Measurements from ENCODE around the gene PAPPA. TPM values are rescaled to one million over a fixed set of nuclear protein-coding genes. Genes with fewer than 3 reads are reported as not detected.

The PAPPA gene, protein sequence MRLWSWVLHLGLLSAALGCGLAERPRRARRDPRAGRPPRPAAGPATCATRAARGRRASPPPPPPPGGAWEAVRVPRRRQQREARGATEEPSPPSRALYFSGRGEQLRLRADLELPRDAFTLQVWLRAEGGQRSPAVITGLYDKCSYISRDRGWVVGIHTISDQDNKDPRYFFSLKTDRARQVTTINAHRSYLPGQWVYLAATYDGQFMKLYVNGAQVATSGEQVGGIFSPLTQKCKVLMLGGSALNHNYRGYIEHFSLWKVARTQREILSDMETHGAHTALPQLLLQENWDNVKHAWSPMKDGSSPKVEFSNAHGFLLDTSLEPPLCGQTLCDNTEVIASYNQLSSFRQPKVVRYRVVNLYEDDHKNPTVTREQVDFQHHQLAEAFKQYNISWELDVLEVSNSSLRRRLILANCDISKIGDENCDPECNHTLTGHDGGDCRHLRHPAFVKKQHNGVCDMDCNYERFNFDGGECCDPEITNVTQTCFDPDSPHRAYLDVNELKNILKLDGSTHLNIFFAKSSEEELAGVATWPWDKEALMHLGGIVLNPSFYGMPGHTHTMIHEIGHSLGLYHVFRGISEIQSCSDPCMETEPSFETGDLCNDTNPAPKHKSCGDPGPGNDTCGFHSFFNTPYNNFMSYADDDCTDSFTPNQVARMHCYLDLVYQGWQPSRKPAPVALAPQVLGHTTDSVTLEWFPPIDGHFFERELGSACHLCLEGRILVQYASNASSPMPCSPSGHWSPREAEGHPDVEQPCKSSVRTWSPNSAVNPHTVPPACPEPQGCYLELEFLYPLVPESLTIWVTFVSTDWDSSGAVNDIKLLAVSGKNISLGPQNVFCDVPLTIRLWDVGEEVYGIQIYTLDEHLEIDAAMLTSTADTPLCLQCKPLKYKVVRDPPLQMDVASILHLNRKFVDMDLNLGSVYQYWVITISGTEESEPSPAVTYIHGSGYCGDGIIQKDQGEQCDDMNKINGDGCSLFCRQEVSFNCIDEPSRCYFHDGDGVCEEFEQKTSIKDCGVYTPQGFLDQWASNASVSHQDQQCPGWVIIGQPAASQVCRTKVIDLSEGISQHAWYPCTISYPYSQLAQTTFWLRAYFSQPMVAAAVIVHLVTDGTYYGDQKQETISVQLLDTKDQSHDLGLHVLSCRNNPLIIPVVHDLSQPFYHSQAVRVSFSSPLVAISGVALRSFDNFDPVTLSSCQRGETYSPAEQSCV (N-terminal part only)
- 0.06 TPM for polyA plus RNA-seq (2012; ENCODE audit: low read depth, missing spikeins)

GRCh38 chr9:116153765-116154333, at the start of gene PAPPA:
Gene PAPPA (plus strand): TSS chr9:116153791. CDS start chr9:116154173, 382 bp downstream.
- DNase-seq (ENCODE audit: insufficient read length, low spot score) (no peak), FAIRE-seq (no peak)
- TF ChIP-seq POLR2A (IDR thresholded peaks at IDR 0.05; ENCODE audit: low read depth, low read length): no peak
- no peak for TF ChIP-seq PAX5 (IDR thresholded peaks at IDR 0.05; ENCODE audit: insufficient read depth, low read length, severe bottlenecking)
- no peak for TF ChIP-seq TAF1 (IDR thresholded peaks at IDR 0.05; ENCODE audit: low read depth, low read length)
- TF ChIP-seq POU2F2 (IDR thresholded peaks at IDR 0.05; ENCODE audit: low read depth, low read length): no peak
- no peak for TF ChIP-seq POLR2AphosphoS5 (IDR thresholded peaks at IDR 0.05; ENCODE audit: low read depth, low read length)
- no peak for TF ChIP-seq SPI1 (IDR thresholded peaks at IDR 0.05; ENCODE audit: low read depth, low read length)

DNA sequence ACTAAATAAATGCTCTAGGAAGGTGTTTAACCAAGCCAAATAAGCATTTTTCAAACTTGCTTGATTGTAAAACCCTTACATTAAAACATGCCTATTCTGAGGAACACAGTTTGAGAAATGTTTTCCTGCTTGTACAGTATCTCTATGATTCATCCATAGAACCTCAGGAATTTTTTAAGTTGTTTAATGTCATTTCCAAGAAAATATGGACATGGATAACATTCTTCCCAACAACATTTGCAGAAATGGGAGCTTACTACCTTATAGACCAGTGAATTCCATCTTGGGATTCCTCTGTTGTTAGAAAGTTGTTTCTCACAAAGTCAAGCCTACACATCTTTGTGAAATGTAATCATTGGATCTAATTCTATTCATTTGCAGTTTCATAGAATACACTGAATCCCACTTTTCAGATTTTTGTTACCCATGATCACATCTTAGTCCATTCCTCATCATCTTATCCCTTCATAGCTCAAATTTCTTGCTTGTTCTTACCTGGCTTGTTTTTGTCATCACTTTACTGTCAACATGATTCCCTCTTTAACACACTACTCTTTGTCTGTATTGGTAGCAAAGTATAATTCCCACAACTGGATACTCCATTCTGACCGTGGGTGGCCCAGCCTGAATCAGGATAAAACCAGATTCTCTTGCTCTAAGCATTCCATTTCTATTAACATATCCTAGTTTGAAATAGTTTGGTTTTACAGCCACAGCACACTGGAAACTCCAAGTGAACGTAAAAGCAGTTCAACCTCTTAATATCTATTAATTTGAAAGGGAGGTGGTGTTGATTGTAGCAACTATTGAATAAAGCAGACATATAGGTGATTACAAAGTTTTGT, 49.4 kb upstream of the PAPPA start:
- DNase-seq (ENCODE audit: insufficient read length, low spot score) (no peak), FAIRE-seq (no peak)
- TF ChIP-seq POLR2AphosphoS5 (IDR thresholded peaks at IDR 0.05; ENCODE audit: low read depth, low read length): no peak
- no peak for TF ChIP-seq TAF1 (IDR thresholded peaks at IDR 0.05; ENCODE audit: low read depth, low read length)
- TF ChIP-seq POU2F2 (IDR thresholded peaks at IDR 0.05; ENCODE audit: low read depth, low read length): no peak

GRCh38 chr9:116112236-116112635, 41.4 kb upstream of the PAPPA start:
- DNase-seq (ENCODE audit: insufficient read length, low spot score) (no peak), FAIRE-seq (no peak)
- TF ChIP-seq POLR2AphosphoS5 (IDR thresholded peaks at IDR 0.05; ENCODE audit: low read depth, low read length): no peak
- TF ChIP-seq TAF1 (IDR thresholded peaks at IDR 0.05; ENCODE audit: low read depth, low read length): no peak
- TF ChIP-seq SPI1 (IDR thresholded peaks at IDR 0.05; ENCODE audit: low read depth, low read length): no peak
- TF ChIP-seq POLR2A (IDR thresholded peaks at IDR 0.05; ENCODE audit: low read depth, low read length): no peak
- TF ChIP-seq PAX5 (IDR thresholded peaks at IDR 0.05; ENCODE audit: insufficient read depth, low read length, severe bottlenecking): no peak
- TF ChIP-seq POU2F2 (IDR thresholded peaks at IDR 0.05; ENCODE audit: low read depth, low read length): no peak

DNA sequence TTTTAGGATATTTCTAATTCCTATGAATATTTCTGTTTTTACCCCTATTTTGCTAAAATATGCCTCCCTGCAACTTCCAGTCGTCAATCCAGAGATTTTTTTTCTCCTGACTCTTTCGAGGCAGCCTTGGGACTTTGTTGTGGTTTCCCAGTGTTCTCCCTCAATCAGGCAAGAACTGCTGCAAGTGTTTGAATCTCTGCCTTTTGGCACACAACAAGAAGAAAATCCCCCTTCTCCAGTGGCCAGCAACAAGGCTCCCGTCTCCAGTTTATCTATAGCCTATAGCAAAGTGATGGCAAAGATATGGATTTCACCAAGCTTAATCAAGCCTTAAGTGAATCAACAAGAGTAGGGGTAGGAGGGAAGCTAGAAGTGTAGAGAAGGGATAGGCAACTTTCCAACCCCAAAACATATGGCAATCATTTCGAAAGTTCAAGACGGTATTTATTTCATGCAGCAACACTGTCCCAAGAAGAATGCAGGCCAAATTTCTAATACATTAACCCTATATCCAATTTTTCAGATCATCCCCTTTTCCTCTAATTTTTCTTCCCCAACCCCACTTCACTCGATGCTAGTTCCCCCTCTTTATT, 37.7 kb upstream of the PAPPA start:
- TF ChIP-seq PAX5 (IDR thresholded peaks at IDR 0.05; ENCODE audit: insufficient read depth, low read length, severe bottlenecking) (no peak), POLR2A (IDR thresholded peaks at IDR 0.05; ENCODE audit: low read depth, low read length) (no peak), SPI1 (IDR thresholded peaks at IDR 0.05; ENCODE audit: low read depth, low read length) (no peak), POU2F2 (IDR thresholded peaks at IDR 0.05; ENCODE audit: low read depth, low read length) (no peak), TAF1 (IDR thresholded peaks at IDR 0.05; ENCODE audit: low read depth, low read length) (no peak), POLR2AphosphoS5 (IDR thresholded peaks at IDR 0.05; ENCODE audit: low read depth, low read length) (no peak)
- DNase-seq (ENCODE audit: insufficient read length, low spot score) (no peak), FAIRE-seq (no peak)

GRCh38 chr9:116116393-116116792, 37.2 kb upstream of the PAPPA start:
- no peak for FAIRE-seq
- no peak for DNase-seq (ENCODE audit: insufficient read length, low spot score)
- TF ChIP-seq SPI1 (IDR thresholded peaks at IDR 0.05; ENCODE audit: low read depth, low read length) (no peak), TAF1 (IDR thresholded peaks at IDR 0.05; ENCODE audit: low read depth, low read length) (no peak), PAX5 (IDR thresholded peaks at IDR 0.05; ENCODE audit: insufficient read depth, low read length, severe bottlenecking) (no peak), POLR2A (IDR thresholded peaks at IDR 0.05; ENCODE audit: low read depth, low read length) (no peak), POLR2AphosphoS5 (IDR thresholded peaks at IDR 0.05; ENCODE audit: low read depth, low read length) (no peak), POU2F2 (IDR thresholded peaks at IDR 0.05; ENCODE audit: low read depth, low read length) (no peak)

DNA sequence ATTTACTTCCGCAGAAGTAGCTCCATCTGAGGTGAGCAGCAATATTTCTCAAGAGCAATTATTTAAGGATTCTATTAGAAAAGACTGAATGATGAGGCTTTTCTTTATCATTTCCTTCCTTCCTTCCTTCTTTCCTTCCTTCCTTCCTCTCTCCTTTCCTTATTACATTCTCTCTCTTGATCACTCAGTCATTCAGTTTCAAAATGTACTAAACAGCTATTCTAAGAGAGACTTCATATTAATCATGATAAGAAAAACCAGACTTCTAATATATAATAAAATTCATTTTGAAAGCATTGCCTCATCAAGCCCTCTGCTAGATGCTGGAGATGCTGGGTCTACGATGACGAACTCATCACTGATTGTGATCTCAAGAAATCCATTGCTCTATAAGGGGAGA, 30.4 kb upstream of the PAPPA start:
- TF ChIP-seq POU2F2 (IDR thresholded peaks at IDR 0.05; ENCODE audit: low read depth, low read length) (no peak), POLR2AphosphoS5 (IDR thresholded peaks at IDR 0.05; ENCODE audit: low read depth, low read length) (no peak), SPI1 (IDR thresholded peaks at IDR 0.05; ENCODE audit: low read depth, low read length) (no peak), TAF1 (IDR thresholded peaks at IDR 0.05; ENCODE audit: low read depth, low read length) (no peak), PAX5 (IDR thresholded peaks at IDR 0.05; ENCODE audit: insufficient read depth, low read length, severe bottlenecking) (no peak), POLR2A (IDR thresholded peaks at IDR 0.05; ENCODE audit: low read depth, low read length) (no peak)
- FAIRE-seq: no peak
- DNase-seq (ENCODE audit: insufficient read length, low spot score): no peak

GRCh38 chr9:116124472-116125040, 29.0 kb upstream of the PAPPA start:
- no peak for TF ChIP-seq PAX5 (IDR thresholded peaks at IDR 0.05; ENCODE audit: insufficient read depth, low read length, severe bottlenecking)
- TF ChIP-seq POLR2AphosphoS5 (IDR thresholded peaks at IDR 0.05; ENCODE audit: low read depth, low read length): no peak
- no peak for TF ChIP-seq TAF1 (IDR thresholded peaks at IDR 0.05; ENCODE audit: low read depth, low read length)
- TF ChIP-seq POU2F2 (IDR thresholded peaks at IDR 0.05; ENCODE audit: low read depth, low read length): no peak
- DNase-seq (ENCODE audit: insufficient read length, low spot score) (no peak), FAIRE-seq (no peak)
